GM21423 (cell line): ENCODE results near the gene FIBCD1.

ENCODE experiments used
- ATAC-seq: cut with Tn5 transposase; IDR thresholded peaks from one replicate; pipeline ENCODE4 v1.9.1; 2021; ENCODE audit warnings: mild to moderate bottlenecking, moderate library complexity; ENCODE audit not compliant: unreplicated experiment

The FIBCD1 gene

DNA sequence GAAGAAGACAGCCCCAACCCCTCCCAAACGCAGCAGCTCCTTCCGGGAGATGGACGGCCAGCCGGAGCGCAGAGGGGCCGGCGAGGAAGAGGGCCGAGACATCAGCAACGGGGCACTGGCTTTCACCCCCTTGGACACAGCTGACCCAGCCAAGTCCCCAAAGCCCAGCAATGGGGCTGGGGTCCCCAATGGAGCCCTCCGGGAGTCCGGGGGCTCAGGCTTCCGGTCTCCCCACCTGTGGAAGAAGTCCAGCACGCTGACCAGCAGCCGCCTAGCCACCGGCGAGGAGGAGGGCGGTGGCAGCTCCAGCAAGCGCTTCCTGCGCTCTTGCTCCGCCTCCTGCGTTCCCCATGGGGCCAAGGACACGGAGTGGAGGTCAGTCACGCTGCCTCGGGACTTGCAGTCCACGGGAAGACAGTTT, 54.9 kb downstream of the FIBCD1 start:
- no peak for ATAC-seq

DNA sequence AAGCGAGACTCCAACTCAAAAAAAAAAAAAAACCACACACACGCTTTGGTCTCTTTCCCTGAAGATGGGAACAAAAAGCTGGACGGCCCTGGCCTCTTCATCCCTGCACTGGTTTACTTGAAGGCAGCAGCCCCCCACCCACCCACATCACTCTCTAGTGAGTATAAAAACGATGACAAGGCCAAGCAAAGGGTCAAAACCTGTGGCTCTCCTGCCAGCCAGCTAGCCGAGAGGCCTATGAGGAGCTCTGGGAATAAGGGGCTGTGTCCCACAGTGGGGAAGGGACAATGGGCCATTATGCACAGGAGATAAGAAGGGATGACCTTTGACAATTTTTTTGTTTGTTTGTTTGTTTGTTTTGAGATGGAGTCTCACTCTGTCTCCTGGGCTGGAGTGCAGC, 55.6 kb downstream of the FIBCD1 start:
- no peak for ATAC-seq

- no peak for ATAC-seq
Measured at GRCh38 chr9:130882696-130883225, 56.3 kb downstream of the FIBCD1 start.

- no peak for ATAC-seq
Measured at GRCh38 chr9:130881516-130881915, 57.5 kb downstream of the FIBCD1 start.

DNA sequence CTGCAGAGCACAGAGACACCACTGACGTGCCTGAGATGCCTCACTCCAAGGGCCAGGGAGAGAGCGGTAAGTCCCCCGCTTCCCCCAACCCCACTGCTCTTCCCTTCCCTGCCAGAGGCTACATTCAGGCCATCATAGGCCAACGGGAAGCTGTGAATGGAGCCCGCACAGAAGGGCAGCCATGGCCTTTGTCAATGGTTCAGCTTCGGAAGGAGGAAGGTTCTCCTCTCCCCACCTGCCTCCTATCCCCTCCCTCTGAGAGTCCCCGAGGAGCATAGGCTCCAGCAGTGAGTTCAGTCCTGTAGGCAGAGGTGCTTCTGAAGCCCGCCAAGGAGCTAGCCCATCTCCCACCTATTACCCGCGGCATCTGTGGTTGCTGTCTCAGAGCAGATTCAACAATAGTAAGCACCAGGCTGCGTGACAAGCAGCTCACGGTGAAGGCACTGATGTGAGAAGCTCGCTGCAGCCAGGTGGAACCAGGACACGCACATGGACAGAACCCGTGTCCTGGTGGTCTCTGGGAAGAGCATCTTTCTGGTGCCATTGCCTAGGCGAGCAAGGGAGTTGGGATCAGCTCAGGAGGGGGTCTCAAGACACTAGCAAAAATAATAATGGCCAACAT, 58.3 kb downstream of the FIBCD1 start:
- ATAC-seq, result no peak

DNA sequence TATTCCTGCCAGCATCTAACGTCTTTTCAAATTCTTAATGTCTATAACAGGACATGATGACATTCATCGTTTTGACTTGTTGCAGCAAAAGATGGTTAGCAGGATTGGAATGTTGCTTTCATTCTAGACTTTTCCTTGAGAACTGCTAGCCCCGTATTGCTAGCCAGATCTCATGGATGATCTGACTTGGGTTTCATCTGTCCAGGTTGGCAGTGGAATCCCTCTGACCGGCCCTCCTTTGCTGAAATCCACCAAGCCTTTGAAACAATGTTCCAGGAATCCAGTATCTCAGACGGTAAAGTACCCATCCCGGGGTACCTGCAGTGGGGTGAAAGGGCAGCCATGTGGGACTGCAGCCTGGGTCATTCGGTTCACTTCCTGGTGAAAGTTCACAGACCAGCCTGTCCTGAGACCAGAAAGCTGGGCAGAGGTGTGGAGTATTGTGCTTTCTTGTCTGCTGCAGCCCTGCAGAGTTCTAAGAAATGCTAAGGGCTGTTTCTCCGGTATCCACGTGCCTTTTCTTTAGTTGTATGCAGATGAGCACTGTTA, 59.1 kb downstream of the FIBCD1 start:
- no peak for ATAC-seq

DNA sequence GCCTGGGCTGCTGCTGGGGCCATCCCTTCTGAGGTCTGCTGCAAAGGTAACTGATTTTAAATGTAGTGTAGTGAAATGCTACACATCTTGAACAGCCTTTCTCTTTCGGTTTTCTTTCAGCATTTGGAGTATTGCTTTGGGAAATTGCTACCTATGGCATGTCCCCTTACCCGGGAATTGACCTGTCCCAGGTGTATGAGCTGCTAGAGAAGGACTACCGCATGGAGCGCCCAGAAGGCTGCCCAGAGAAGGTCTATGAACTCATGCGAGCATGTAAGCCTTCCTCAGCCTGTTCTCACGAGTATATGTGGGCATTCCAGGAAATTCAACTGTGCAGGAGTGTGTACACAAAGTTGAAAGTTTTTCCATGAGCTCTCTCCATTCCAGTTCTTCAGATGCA, 60.8 kb downstream of the FIBCD1 start:
- no peak for ATAC-seq

DNA sequence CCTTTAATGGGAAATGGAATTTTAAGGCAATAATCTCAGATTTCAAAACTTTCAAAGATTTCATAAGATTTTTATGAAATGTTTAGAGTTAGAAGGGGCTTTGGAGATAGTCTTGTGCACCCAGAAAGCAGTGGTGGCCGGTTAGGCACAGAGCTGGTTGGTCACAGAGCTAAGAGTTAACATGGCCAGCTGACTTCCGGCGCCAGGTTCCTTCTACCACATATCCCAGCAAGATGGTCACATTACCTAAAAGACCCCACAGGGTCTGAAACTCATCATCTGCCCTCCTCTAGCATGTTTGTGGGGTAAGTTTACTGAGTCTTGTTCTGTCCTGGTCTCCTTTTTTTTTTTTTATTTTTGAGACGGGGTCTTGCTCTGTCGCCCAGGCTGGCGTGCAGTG, 61.7 kb downstream of the FIBCD1 start:
- ATAC-seq, result no peak

DNA sequence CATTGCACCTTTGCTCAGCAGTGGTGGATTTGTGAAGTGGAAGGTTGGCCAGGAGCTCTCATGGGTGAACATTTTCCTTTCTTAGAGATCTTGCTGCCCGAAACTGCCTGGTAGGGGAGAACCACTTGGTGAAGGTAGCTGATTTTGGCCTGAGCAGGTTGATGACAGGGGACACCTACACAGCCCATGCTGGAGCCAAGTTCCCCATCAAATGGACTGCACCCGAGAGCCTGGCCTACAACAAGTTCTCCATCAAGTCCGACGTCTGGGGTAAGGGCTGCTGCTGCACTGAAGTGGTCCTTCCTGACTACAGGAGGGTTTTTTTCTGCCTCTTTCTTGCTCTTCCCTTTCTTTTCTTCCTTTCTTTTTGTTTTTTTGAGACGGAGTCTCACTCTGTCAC, 64.3 kb downstream of the FIBCD1 start:
- ATAC-seq, result no peak

DNA sequence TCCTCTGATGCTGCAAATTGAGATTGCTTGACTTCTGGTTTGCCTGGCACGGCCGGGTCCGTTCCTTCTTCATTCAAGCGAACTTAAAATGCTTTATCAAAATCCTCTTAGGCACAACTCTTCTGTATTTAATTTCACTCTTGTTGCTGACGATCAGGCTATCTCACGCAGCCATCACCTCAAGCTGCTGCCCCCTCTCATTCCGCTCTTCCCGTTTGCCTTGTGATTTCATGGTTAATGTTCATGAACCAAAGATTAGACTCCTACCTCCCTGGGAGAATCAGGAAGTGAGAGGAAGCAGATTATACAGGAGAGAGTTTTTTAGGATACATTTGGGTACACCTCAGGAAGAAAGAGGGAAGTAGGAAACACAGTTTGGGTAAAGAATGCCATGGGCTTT, 65.1 kb downstream of the FIBCD1 start:
- ATAC-seq, result no peak

GRCh38 chr9:130872912-130873503, 66.0 kb downstream of the FIBCD1 start:
- ATAC-seq, result no peak

DNA sequence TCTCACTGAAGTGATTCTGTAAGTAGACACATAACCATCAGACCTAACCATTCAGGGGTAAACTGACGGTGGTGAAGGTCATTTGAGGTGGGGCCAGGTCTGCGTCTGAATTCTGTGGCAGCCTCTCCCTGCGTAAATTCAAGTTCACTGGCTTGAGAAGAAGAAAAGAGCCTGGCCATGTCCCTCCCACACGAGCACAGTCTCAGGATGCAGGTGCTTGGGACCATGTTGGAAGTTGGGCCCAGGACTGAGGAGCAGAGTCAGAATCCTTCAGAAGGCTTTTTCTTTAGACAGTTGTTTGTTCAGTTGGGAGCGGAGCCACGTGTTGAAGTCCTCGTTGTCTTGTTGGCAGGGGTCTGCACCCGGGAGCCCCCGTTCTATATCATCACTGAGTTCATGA, 66.5 kb downstream of the FIBCD1 start:
- ATAC-seq, result no peak

- no peak for ATAC-seq
Measured at GRCh38 chr9:130872093-130872492, 67.0 kb downstream of the FIBCD1 start.

DNA sequence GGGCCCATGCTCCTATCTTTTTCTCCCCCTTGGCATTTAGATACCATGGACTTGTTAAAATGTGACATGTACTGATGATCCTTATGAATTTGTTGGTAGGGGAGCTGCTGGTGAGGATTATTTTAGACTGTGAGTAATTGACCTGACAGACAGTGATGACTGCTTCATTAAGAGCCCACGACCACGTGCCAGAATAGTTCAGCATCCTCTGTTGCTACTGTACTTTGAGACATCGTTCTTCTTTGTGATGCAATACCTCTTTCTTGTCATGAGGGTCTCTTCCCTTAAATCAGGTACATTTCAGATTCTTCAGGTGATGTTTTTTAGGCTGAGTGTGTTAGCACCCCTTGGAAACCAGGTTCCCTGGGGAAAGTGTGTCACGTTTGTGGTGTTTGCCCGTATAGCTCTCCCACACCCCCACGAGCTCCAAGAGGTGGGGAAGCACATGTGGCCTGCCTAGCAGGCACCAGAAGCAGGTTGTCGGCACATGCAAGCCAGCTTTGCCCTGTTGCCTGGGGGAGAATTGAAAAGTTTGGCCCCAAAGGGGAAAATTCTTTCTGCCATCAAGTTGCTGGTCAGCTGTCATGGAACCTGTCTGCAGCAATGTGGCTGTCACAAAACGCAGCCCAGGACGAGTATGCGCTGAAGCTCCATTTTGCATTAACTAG, 67.5 kb downstream of the FIBCD1 start:
- no peak for ATAC-seq

GRCh38 chr9:130870491-130871381, 68.3 kb downstream of the FIBCD1 start:
- peak; percentile 73 for ATAC-seq

DNA sequence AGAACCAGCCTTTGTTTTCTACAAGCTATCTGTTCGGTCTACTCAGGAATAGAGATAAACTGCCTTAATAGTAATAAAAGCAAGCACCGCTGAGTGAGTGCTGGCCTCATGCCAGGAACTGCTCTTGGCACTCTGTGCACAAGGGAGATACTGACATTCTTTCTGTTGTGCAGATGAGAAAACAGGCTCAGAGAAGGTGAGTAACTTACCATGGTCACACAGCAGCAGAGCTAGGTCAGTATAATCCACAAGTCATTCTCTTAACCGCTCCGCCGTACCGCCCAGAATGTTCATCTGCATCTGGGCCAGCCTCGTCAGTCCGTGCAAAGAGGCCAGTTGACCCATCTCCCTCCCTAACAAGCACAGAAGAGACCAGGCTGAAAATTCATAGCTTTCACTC, 69.8 kb downstream of the FIBCD1 start:
- no peak for ATAC-seq

DNA sequence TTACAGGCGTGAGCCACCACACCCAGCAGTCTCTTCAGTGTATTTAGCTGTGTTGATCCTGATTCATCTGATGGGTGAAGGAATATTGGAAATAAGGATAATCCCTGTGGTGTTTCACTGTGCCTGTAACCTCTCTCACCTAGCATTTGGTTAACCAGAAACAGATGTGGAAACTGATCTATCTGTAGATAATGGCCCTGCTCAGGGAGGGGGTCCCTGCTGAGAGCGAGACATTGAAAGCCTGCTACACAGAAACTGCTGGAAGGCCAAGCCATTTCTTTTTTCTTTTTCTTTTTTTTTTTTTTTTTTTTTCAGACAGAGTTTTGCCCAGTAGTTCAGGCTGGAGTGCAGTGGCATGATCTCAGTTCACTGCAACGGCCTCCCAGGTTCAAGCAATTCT, 70.8 kb downstream of the FIBCD1 start:
- no peak for ATAC-seq

DNA sequence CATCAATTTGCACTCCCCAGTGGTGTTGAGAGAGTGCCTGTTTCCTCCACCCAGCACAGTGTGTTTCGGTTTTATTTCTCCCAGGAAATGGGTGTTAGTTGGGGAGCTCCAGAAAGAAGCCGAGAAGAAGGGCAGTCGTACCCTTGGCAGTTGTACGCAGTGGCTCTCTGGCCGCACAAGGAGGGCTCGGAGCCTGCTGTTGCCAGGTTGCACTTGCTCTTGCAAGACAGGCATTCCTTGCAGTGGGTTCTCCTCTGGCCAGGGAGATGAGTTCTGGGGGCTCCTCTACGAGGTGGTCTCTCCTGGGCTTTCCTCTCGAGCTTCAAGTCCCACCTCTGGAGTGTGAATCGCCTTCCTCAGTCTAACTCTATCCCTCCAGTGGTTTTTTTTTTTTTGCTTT, 71.5 kb downstream of the FIBCD1 start:
- ATAC-seq, result no peak

GRCh38 chr9:130866474-130866965, 72.5 kb downstream of the FIBCD1 start:
- no peak for ATAC-seq

- ATAC-seq, result no peak
Measured at GRCh38 chr9:130865921-130866320, 73.1 kb downstream of the FIBCD1 start.

GRCh38 chr9:130864541-130864940, 74.5 kb downstream of the FIBCD1 start:
- ATAC-seq, result no peak
